Effector CD4-positive, alpha-beta T cell (primary cell): ENCODE measurements around the gene XPR1.
"Not testable (repeated sequence)": the region's sequence is repeated elsewhere in the genome, so short reads cannot be mapped to it uniquely, and the experiment has no call there.

Experiments used
- DNase-seq: peaks from one replicate; pipeline ENCODE4 v3.0.0-alpha.2; 2020

XPR1 gene

GRCh38 chr1:180724055-180724454 lies 92.2 kb downstream of the XPR1 start:
- no peak for DNase-seq

- DNase-seq = not testable (repeated sequence)
Measured at GRCh38 chr1:180726024-180726423, 94.2 kb downstream of the XPR1 start.

DNA sequence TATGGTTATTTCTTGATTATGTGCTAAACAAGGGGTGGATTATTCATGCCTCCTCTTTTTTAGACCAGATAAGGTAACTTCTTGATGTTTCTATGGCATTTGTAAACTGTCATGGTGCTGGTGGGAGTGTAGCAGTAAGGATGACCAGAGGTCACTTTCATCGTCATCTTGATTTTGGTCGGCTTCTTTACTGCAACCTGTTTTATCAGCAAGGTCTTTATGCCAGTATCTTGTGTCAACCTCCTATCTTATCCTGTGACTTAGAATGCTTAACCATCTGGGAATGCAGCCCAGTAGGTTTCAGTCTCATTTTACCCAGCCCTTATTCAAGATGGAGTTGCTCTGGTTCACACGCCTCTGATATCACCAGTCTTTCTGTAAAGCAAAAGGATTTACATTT lies 95.9 kb downstream of the XPR1 start:
- not testable (repeated sequence) for DNase-seq

- no peak for DNase-seq
Measured at GRCh38 chr1:180728472-180729106, 96.8 kb downstream of the XPR1 start.

GRCh38 chr1:180731131-180731530 lies 99.3 kb downstream of the XPR1 start:
- no peak for DNase-seq

GRCh38 chr1:180732866-180733265 lies 101.0 kb downstream of the XPR1 start:
- no peak for DNase-seq

DNA sequence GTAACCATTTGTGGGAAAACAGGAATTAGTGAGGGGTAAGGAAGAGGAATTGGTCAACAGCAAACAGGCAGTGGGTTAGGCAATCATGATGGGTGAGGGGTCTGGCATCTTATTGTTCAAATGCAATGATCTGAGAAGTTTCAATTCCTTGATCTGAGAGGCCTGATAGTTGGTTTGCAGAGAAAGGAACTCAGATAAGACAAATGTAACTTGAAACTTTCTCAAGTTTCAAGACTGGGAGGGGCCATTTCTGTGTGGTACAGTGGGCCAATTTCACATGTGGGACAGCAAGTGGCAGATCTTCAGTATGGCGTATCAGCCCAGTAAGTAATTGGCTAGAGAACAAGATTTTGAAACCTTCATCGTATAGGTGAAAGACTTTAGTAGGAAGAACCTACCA lies 102.5 kb downstream of the XPR1 start:
- no peak for DNase-seq

DNA sequence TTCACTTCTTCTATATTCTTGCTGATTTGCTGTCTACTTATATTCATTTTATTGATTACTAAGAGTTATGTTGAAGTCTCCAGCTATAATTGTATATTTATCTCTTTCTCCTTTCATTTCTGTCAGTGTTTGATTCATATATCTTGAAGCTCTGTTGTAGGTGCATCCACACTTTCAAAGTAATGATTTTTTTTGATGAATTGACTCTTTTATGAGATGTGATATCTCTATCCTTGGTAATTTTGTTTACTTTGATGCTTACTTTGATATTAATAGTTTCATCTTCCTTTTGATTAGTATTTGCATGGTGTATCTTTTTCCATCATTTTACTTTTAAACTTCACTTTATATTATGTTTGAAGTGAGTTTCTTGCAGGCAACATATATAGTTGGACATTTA lies 110.8 kb downstream of the XPR1 start:
- no peak for DNase-seq

- DNase-seq = no peak
Measured at GRCh38 chr1:180743868-180744267, 112.0 kb downstream of the XPR1 start.

- DNase-seq = no peak
Measured at GRCh38 chr1:180745098-180745497, 113.3 kb downstream of the XPR1 start.

DNA sequence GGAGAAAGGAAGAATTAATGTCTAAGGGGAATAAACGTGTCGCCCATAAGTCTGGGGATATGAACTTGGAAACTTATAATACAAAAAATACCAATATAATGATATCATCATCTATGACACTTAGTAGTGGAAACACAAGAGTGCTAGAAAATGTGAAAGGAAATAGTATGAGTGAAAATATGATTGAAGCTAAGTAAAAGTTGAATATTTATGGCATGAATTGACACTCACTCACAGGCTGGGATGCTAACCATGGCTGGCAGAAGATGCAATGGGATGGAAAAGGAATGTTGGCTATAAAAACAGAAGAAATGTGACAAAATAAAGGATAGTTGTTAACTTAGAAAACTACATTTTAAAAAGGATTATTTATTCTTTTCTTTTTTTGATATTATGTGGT lies 120.1 kb downstream of the XPR1 start:
- no peak for DNase-seq

- no peak for DNase-seq
Measured at GRCh38 chr1:180754453-180754852, 122.6 kb downstream of the XPR1 start.

- DNase-seq = no peak
Measured at GRCh38 chr1:180757657-180758056, 125.8 kb downstream of the XPR1 start.

GRCh38 chr1:180762796-180763195 lies 131.0 kb downstream of the XPR1 start:
- no peak for DNase-seq

- no peak for DNase-seq
Measured at GRCh38 chr1:180765151-180765550, 133.3 kb downstream of the XPR1 start.

DNA sequence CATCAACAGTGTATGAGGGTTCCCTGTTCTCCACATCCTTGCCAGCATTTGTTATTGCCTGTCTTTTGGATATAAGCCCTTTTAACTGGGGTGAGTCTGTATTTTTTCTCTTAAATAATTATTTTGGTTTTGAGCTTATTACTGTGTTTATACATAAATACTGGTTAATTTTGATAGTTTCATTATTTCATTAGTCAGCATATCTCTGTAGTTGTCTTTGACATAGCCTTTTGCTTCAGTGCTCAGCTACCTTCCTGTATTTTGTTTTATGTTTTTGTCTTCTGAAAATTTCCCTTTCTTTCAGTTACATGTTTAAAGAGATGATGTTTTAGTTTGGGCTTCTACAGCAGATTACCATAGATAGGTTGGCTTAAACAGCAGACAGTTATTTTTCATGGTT lies 138.1 kb downstream of the XPR1 start:
- no peak for DNase-seq

GRCh38 chr1:180773210-180773865 lies 141.5 kb downstream of the XPR1 start:
- DNase-seq = no peak

DNA sequence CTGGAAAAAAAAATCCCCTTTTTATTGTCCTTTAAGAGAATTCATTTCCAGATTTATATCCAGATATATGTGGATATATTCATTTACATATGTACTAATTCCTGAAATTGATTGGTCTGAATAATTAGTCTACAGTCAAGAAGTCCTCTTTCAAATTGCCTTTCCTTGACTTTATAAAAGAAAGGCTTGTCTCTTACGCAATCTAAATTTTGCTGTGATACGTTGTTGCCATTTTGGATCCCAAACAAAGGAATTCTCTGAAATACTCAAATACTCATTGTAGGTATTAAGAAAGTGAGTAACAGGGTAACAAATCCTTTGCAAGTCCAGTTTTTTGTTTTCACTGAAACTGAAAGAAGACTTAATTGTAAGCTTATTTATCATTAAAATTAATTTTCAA lies 144.0 kb downstream of the XPR1 start:
- no peak for DNase-seq

DNA sequence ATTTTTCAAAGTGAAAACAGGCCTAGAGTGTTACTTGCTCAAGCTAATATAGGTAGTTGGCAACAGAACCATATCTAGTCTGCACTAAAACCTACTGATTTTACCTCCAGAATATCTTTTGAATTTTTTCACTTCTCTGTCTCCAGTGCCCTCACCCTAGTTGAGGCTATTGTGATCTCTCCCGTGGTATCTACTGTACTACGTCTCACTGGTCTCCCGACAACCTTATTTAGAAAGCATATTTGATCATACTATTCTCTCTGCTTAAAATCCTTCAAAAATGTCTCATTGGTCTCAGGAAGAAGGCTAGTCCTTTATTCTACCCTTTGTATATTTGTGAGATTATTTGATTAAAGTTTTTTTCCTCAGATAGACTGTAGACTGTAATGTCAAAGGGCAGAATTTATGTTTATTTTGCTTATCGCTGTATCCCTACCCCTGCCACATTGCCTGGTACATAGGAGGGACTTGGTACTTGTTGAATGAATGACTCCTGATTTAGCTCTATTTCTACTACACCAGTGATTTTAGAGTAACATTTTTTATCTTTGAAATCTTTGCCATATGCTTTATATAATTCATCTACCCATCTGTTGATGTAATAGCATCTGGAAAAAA lies 145.4 kb downstream of the XPR1 start:
- no peak for DNase-seq

DNA sequence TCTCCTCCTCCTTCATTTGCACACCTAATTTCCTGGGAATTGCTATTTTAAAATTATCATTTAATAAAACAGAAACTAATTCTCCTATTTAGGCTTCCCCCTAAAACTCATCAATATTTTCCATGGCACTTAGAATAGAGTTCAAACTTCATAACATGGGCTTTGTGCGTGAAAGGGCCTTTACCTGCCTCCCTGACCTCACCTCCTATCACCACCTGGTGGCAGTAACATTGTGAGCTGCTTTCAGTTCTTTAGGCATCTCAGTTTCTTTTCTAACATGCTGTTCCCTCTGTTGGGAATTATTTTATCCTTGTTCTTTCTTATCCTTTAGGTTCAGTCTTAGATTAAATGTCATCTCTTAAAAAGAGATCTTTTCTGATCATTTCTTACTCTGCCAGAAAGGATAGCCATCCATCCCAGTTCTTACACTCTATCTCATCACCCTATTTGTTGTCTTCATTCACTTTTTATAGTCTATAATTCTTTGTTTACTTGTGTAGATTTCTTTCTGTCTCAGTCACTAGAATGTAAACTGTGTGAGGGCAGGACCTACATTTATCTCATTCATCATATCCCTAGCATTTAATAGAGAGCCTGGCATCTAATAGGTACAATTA lies 147.1 kb downstream of the XPR1 start:
- DNase-seq = no peak

DNA sequence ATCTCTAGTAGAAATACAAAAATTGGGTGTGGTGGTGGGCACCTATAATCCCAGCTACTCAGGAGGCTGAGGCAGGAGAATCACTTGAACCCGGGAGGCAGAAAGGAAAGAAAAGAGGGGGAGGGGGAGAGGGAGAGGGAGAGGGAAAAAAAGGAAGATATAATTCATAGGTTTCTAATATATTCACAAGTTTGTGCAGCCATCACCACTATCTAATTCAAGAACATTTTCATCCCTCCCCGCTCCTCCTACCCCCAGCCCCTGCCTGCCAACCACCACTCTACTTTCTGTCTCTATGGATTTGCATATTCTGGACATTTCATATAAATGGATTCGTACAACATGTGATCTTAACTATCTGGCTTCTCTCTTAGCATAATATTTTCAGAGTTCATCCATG lies 147.8 kb downstream of the XPR1 start:
- no peak for DNase-seq

DNA sequence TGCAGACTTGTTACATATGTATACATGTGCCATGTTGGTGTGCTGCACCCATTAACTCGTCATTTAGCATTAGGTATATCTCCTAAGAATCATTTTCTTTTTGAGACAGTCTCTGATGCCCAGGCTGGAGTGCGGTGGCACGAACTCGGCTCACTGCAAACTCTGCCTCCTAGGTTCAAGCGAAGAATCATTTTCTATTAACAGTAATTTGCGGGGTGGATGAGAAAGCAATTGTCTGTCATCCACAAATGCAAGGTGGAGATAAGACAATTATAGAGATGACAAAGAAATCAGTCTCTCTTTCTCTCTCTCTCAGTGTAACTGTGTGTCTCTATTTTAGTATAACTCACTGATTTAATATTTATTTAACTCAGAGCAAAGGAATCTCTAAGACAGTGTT lies 149.9 kb downstream of the XPR1 start:
- no peak for DNase-seq

DNA sequence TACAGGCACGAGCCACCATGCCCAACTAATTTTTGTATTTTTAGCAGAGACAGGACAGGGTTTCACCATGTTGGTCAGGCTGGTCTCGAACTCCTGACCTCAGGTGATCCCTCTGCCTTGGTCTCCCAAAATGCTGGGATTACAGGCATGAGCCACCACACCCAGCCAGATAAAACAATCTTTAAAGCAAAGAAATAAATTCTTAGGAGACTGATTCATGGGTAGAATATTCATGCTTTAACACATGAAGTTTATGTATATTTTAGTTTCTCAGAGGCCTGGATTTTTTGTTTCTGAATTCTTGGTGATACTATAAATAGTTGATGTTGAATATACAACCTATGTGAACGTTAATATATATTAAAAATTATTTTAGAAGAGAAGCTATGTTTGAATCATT lies 153.5 kb downstream of the XPR1 start:
- no peak for DNase-seq

DNA sequence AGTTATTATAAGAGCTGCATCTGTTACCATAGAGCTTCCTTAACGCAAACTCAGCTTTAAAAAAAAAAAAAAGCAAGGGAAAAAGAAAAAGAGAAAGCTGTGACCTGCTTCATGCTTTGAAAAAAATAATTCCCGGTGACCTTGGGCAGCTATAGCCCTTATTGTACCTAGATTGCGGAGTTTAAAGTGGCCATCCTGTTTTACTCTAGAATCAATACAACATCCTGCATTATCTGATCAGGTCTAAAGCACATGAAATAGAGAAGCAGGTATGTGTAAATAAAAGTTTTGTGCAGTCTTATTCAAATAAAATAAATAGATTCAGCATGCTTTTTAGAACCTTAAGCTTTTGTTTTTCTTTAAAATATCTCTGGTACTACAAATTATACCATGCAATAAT lies 154.1 kb downstream of the XPR1 start:
- no peak for DNase-seq
